Adipocyte (in vitro differentiated cells): ENCODE measurements around the gene OCA2.
"Not testable (repeated sequence)": the region's sequence is repeated elsewhere in the genome, so short reads cannot be mapped to it uniquely, and the experiment has no call there.

Experiments used
- DNase-seq: peaks from one replicate; pipeline ENCODE4 v3.0.0-alpha.2; 2015; ENCODE audit warnings: low read depth
- H3K27me3 ChIP-seq: replicated peaks from 2 replicates; pipeline ENCODE4 v1.7.0; 2013; ENCODE audit warnings: mild to moderate bottlenecking, low read length, moderate library complexity; ENCODE audit not compliant: control insufficient read depth, insufficient read depth
- H3K36me3 ChIP-seq: 2 replicates; pipeline ENCODE4 v1.7.0; 2013; ENCODE audit warnings: low read length, mild to moderate bottlenecking, moderate library complexity; ENCODE audit not compliant: control insufficient read depth, insufficient read depth, severe bottlenecking
- H3K4me1 ChIP-seq: 2 replicates; pipeline ENCODE4 v1.7.0; 2013; ENCODE audit warnings: mild to moderate bottlenecking, low read length, moderate library complexity; ENCODE audit not compliant: control insufficient read depth, insufficient read depth
- H3K4me3 ChIP-seq: 2 replicates; pipeline ENCODE4 v1.7.0; 2013; ENCODE audit warnings: mild to moderate bottlenecking, low read length, moderate library complexity
- H3K9ac ChIP-seq: 2 replicates; pipeline ENCODE4 v1.7.0; 2013; ENCODE audit warnings: mild to moderate bottlenecking, low read length, moderate library complexity
- H3K9me3 ChIP-seq: 2 replicates; pipeline ENCODE4 v1.7.0; 2013; ENCODE audit warnings: mild to moderate bottlenecking, low read length, moderate library complexity; ENCODE audit not compliant: control insufficient read depth

The OCA2 gene

DNA sequence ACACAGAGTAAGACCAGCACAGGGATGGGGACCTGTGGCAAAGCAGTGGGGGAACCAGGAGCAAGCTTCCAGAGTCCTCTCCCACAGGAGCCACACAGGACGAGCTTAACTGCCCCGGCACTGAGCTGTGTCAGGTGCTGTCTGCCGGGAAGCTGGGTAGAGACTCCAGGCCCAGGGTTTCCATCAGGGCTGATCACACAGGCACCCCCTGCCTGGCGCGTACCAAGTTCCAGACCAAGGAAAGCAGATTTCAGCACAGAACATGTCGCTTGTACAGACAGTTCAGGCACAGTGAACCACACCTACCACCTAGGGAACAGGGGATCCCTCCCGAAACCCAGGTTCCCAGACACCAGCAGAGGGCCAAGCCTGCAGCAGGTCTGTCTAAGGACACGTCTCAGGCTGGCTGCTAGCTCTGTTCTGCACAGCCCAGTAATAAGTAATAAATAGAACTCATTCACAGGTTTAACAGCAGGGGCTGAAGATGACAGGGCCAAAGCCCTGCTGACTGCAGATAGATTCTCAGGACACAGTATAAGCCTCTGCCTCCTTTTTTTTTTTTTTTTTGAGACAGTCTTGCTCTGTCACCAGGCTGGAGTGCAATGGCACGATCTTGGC is 30.2 kb upstream of the OCA2 start:
- Histone ChIP-seq H3K9me3 (no peaks in the 10 kb centered on the region), H3K36me3 (peaks cover 56% of the 10 kb centered on the region), H3K9ac (no peak overlapping the region), H3K4me1 (peaks cover 22% of the 10 kb centered on the region), H3K4me3 (no peak overlapping the region), H3K27me3 (no peaks in the 10 kb centered on the region)
- DNase-seq = no peak

DNA sequence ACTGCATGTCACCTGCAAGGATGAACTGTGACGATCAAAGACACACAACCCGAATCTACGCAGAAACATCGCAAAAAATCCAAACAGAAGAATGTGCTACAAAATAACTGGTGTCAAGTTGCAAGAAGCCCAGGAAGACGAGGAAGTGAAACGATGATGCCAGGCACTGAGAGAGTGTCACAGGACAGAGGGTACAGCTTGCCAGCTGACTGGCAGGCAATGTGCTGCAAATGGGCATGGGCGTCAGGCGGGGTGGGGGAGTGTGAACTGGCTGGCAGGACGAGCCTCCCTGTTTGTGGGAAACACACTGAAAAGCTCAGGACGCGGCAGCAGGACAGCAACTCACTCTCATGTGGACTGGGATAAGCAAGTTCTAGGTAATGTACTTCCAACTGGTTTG is 28.9 kb upstream of the OCA2 start:
- H3K4me3 ChIP-seq = no peak overlapping the region
- no peaks in the 10 kb centered on the region for H3K27me3 ChIP-seq
- peaks cover 69% of the 10 kb centered on the region for H3K36me3 ChIP-seq
- H3K4me1 ChIP-seq = peaks cover 10% of the 10 kb centered on the region
- no peak for DNase-seq
- H3K9ac ChIP-seq = no peak overlapping the region
- no peaks in the 10 kb centered on the region for H3K9me3 ChIP-seq

DNA sequence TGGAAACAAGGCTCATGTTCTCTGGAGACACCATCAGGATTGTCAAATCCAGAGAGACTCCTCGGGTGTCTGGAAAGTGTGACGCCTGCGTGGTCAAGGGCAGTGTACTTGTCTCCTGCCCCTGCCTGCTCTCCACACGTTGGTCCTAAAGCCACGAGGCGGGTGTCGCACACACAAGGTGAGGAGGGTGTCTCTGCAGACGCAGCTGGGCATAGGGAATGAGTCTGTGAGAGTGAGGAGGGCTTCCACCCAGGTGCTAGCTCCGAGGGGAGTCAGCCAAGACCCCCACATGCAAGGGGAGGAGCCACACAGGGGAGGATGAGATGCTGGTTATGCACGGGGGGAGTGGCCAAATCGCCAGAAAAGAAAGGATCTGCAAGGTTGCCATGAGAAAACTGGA is 27.9 kb upstream of the OCA2 start:
- H3K4me3 ChIP-seq = no peak overlapping the region
- H3K27me3 ChIP-seq = no peaks in the 10 kb centered on the region
- H3K9me3 ChIP-seq = no peaks in the 10 kb centered on the region
- no peak overlapping the region for H3K9ac ChIP-seq
- no peak for DNase-seq
- no peaks in the 10 kb centered on the region for H3K4me1 ChIP-seq
- peaks cover 73% of the 10 kb centered on the region for H3K36me3 ChIP-seq

DNA sequence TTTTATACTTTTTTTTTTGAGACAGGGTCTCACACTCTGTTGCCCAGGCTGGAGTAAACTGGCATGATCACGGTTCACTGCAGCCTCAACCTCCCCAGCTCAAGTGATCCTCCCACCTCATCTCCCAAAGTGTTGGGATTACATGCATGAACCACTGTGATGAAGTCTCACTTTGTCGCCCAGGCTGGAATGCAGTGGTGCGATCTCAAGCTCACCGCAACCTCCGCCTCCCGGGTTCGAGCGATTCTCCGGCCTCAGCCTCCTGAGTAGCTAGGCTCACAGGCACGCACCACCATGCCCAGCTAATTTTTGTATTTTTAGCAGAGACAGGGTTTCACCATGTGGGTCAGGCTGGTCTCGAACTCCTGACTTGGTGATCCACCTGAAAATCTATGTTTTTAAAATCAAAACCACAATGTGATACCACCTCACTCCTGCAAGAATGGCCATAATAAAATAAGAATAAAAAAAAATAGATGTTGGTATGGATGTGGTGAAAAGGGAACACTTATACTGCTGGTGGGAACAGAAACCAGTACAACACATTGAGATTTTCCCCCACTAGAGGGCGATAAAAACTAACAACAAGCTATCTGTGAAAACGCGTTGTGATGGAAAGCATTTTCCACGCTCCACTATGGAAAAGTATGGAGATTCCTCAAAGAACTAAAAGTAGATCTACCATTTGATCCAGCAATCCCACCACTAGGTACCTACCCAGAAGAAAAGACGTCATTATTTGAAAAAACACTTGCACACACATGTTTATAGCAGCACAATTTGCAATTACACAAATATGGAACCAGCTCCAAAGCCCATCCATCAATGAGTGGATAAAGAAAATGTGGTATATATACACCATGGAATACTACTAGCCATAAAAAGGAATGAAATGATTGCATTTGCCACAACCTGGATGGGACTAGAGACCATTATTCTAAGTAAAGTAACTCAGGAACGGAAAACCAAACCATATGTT is 26.8 kb upstream of the OCA2 start:
- H3K36me3 ChIP-seq = peaks cover 71% of the 10 kb centered on the region

DNA sequence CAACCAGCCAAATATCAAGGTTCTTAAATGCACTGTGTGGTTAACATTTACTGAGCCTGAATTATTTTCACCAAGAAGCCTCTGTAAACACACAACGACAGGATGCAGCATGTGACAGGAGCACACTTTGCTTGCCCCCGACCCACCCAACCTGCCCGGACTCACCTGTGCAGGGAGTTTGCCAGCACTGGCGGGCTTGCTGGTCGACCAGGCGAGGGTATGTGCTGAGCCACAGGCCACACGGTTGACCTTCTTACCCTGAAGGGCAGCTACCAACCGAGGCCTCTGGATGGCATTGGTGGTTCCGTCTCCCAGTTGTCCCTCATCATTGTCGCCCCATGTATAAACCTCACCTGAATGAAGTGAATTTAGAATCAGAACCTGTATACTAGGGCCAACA is 25.7 kb upstream of the OCA2 start:
- Histone ChIP-seq H3K4me1 (peaks cover 5% of the 10 kb centered on the region), H3K36me3 (peaks cover 74% of the 10 kb centered on the region), H3K27me3 (no peaks in the 10 kb centered on the region), H3K9me3 (no peaks in the 10 kb centered on the region), H3K9ac (no peak overlapping the region), H3K4me3 (no peak overlapping the region)
- DNase-seq = no peak

More for the DNA sequence above, 26.8 kb upstream of the OCA2 start:
- Histone ChIP-seq H3K9me3 (no peaks in the 10 kb centered on the region), H3K4me1 (no peaks in the 10 kb centered on the region), H3K9ac (no peak overlapping the region), H3K4me3 (no peak overlapping the region), H3K27me3 (no peaks in the 10 kb centered on the region)
- DNase-seq = peak; percentile 80

DNA sequence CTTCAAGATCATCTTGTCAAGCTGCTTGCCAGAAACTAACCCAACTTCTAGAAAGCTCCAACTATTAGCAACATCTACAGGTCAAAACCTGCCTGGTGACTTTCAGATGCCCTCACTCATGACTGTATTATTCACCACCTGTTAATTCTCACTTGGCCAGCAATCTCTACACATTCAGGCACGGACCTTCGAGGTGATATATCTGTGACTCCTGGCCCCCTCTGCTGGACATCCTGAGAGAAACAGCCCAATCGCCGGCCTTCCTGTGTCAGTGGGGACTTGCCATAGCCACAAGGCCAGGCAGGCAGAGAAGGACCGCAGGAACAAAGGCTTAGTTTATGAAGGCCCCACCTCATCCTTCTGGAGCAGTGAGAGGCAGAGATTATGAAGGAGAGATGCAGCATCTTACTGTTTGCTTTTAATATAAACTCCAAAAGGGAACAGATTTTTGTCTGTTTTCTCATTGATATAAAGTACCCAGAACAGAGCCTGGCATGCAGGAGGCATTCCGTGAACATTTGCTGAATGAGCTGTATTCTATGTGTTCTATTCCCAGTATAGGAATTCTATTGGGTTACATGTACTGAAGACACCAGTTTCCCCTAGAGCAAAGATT is 24.4 kb upstream of the OCA2 start:
- H3K9ac ChIP-seq = no peak overlapping the region
- peaks cover 76% of the 10 kb centered on the region for H3K36me3 ChIP-seq
- no peak overlapping the region for H3K4me3 ChIP-seq
- H3K4me1 ChIP-seq = peaks cover 11% of the 10 kb centered on the region
- no peaks in the 10 kb centered on the region for H3K9me3 ChIP-seq
- H3K27me3 ChIP-seq = no peaks in the 10 kb centered on the region
- DNase-seq = peak; percentile 86

DNA sequence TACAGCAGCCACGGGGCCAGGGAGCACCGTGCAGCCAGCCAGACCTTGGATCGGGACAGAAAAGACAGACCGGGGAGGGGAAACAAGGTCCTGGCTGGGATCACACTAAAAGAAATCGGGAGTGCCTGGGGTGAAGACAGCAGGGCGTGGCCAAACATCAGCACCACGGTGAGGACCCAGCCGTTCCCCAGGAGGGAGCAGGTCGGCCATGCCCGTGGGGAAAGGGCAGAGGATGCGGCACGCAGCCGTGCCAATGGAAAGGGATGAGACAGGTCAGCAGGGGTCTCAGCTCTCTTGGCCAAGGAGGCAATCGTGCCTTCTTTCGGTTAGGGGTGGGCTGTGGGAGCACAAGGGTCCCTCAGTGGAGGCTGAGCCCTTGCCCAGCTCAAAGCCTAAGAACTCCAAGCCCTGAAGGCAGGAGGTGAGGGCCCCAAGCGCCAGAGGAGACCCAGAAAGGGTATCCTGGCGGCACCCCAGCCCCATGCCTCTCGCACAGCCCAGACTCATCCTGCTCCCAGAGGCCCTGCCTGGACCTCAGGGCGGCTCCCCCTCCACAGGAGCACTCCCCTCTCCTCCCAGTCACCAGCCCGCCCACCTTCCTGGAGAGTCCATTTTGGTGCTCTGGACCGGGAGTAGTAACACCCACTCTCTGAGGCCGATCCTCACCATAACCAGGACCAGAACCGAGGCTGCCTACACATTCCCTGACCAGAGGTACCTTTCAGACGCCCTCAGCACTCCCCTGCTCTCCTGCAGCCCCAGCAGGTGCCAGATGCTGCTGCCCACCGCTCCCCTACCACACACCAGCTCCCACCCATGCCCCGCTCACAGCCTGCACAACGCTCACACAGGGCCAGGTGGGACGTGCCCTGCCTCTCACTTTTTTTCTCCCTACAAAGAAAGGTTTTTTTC is 23.2 kb upstream of the OCA2 start:
- Histone ChIP-seq H3K4me1 (peaks cover 11% of the 10 kb centered on the region), H3K4me3 (no peak overlapping the region), H3K9me3 (no peaks in the 10 kb centered on the region), H3K9ac (no peak overlapping the region), H3K27me3 (no peaks in the 10 kb centered on the region), H3K36me3 (peaks cover 78% of the 10 kb centered on the region)
- DNase-seq = no peak

DNA sequence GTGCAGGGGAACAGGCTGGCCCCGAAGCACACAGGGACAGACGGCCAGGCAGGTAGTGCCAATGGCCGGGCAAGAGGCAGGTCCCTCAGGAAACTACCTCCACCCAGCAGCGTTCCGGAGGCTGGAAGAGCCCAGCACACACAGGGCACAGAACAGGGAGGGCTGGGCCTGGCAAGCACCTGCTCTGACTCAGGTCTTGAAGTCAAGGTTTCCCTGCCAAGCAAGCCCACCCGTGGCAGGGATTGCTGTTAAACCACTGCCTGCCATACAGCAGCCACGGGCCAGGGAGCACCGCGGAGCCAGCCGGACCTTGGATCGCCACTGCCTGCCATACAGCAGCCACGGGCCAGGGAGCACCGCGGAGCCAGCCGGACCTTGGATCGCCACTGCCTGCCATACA is 22.5 kb upstream of the OCA2 start:
- H3K27me3 ChIP-seq, DNase-seq, H3K4me3 ChIP-seq, H3K9me3 ChIP-seq, H3K9ac ChIP-seq: not testable (repeated sequence)
- Histone ChIP-seq H3K36me3 (peaks cover 80% of the 10 kb centered on the region), H3K4me1 (peaks cover 11% of the 10 kb centered on the region)

DNA sequence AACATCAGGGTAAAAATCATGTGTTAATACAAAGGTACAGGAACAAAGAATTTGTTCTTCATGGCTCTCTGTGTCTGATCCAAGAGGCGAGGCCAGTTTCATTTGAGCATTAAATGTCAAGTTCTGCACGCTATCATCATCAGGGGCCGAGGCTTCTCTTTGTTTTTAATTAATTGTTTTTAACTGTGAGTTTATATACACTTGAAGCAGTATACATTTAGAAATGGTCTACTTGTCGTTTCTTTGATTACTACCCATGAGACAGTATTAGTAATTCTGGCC is 21.2 kb upstream of the OCA2 start:
- Histone ChIP-seq H3K9ac (peak overlapping the region; percentile 11), H3K36me3 (peaks cover 90% of the 10 kb centered on the region), H3K27me3 (no peaks in the 10 kb centered on the region), H3K4me1 (peaks cover 11% of the 10 kb centered on the region), H3K9me3 (no peaks in the 10 kb centered on the region), H3K4me3 (no peak overlapping the region)
- DNase-seq = no peak

DNA sequence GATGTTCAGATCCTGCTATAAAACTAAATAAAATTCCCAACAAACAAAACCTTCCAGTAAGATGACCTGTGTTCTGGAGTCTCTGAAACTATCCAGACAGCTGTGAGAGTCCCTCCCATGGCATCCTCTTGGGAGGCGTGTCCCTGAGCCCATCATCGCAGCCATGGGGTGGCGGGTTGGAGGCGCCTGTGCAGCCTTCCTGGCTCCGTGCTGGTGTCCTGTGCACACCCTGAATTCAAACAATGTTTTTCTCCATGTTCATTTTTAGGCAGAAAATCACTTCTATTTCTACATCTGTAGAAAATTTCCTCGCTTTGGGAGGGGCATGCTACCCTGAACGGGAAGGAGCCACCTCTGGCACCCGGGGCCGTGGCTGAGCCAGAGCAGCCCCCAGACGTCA is 19.4 kb upstream of the OCA2 start:
- Histone ChIP-seq H3K4me1 (peaks cover 11% of the 10 kb centered on the region), H3K36me3 (peaks cover 90% of the 10 kb centered on the region), H3K4me3 (no peak overlapping the region), H3K9me3 (no peaks in the 10 kb centered on the region), H3K9ac (no peak overlapping the region), H3K27me3 (no peaks in the 10 kb centered on the region)
- DNase-seq = no peak

DNA sequence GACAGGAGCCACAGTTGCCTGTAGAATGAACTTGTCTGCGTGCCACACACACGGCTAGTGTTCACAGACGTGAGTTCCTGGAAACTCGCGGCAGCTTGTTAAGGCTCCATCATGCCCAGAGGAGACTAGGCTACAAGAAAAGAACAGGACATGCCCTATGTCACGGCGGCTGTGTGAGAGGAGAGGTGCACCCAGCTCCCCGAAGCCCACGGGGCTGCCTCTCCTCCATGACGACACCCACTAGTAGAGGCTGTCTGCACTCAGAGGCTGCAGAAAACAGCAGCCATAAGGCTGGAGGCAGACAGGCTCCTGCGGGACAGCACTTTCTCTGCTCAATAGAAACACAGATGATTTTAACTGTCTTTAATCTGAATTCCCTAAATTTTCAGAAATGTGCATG is 19.0 kb upstream of the OCA2 start:
- DNase-seq = no peak
- Histone ChIP-seq H3K4me3 (no peak overlapping the region), H3K4me1 (peaks cover 11% of the 10 kb centered on the region), H3K36me3 (peaks cover 90% of the 10 kb centered on the region), H3K27me3 (no peaks in the 10 kb centered on the region), H3K9ac (no peak overlapping the region), H3K9me3 (no peaks in the 10 kb centered on the region)
